Epithelial cell of proximal tubule (primary cell): ENCODE data around the gene USF2. TPM values are rescaled to one million over a fixed set of nuclear protein-coding genes. Genes with fewer than 3 reads are reported as not detected.
A peak's percentile ranks its signal among the peaks of the same experiment; 100 is the strongest.

Experiments used
- DNase-seq: peaks from one replicate; pipeline ENCODE4 v3.0.0-alpha.2; 2011; ENCODE audit warnings: low read depth
- H3K4me3 ChIP-seq: 2 replicates; pipeline ENCODE4 v1.5.1; 2011; ENCODE audit warnings: low read depth, mild to moderate bottlenecking, low read length
- total RNA-seq: library from RNA; depleted of rRNA; stranded (reverse); fragments of >200 nt; gene quantifications from 2 replicates; pipeline ENCODE4 v1.2.3, GENCODE V29; 2015
- TF ChIP-seq, protein P1 (sequence below): conservative IDR thresholded peaks from 2 replicates; pipeline ENCODE4 v1.5.1; 2012; ENCODE audit warnings: low read depth, mild to moderate bottlenecking, low read length

Gene USF2
- total RNA-seq, 1 donor from 2014 or later = 62.9 TPM

DNA sequence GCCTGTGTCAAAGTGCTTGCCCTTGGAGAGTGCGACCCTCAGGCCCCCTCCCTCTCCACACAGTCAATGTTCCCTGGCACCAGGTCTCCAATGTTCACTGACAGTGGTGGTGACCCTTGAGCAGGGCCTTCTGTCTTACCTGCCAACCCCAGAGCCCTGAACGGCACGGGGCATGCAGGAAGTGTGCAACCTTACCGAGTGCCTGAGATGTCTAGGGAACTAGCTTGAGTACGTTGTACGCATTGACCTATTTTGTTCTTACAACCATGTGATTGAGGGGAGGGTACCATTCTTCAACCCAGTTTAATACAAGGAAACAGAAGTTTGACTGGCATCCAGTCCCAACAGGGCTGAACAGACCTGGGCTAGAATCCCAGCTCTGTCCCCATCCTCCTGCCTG is 36.4 kb downstream of the USF2 start:
- TF ChIP-seq, protein P1, sequence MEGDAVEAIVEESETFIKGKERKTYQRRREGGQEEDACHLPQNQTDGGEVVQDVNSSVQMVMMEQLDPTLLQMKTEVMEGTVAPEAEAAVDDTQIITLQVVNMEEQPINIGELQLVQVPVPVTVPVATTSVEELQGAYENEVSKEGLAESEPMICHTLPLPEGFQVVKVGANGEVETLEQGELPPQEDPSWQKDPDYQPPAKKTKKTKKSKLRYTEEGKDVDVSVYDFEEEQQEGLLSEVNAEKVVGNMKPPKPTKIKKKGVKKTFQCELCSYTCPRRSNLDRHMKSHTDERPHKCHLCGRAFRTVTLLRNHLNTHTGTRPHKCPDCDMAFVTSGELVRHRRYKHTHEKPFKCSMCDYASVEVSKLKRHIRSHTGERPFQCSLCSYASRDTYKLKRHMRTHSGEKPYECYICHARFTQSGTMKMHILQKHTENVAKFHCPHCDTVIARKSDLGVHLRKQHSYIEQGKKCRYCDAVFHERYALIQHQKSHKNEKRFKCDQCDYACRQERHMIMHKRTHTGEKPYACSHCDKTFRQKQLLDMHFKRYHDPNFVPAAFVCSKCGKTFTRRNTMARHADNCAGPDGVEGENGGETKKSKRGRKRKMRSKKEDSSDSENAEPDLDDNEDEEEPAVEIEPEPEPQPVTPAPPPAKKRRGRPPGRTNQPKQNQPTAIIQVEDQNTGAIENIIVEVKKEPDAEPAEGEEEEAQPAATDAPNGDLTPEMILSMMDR = no peak
- no peak overlapping the region for H3K4me3 ChIP-seq
- DNase-seq = no peak

DNA sequence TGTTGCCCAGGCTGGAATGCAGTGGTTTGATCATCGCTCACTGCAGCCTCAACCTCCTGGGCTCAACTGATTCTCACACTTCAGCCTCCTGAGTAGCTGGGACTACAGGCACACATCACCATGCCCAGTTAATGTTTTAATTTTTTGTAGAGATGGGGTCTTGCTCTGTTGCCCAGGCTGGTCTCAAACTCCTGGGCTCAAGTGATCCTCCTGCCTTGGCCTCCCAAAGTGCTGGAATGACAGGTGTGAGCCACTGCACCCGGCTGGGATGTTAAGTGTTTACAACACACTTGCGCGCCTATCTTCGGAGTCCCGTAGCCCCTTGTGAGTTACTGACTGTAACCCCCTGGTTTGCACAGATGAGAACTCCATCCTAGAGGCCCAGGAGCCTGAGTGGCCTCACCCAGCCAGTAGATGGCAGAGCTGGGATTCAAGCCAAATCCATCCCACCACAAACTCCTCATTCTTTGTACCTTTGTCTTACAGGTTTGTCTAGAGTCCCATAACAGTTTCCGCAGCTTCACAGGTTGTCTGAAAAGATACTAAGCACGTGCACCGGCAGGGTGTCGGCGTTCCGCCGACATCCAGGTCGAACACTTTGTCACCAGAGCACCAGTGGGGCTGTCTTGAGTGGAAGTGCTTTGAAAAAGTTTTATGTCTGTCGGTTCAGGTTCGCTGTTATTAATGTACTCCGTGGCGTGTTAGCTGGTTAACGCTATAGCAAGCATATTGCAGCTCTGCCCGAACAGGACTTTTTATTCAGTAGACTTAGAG is 37.9 kb downstream of the USF2 start:
- DNase-seq = no peak
- TF ChIP-seq, protein P1 = peak; percentile 47
- no peak overlapping the region for H3K4me3 ChIP-seq

DNA sequence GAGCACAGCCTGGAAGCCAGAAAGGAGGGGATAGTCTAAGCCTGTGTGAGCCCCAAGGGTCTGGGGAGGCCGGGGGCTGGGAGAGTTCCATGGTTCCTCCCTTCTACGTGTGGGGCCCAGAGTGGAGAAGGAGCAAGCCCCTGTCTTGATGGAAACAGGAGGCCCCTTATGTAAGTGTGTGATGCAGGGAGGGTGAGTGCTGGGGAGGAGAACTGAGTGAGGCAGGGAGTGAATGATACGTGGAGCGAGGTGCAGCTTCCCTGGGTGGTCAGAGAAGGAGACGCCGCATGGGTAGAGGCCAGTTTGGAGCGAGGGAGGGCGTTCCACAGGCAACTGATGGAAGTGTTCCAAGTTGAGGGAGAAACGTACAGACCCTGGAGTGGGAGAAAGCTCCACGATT is 39.2 kb downstream of the USF2 start:
- TF ChIP-seq, protein P1 = no peak
- no peak for DNase-seq
- no peak overlapping the region for H3K4me3 ChIP-seq

DNA sequence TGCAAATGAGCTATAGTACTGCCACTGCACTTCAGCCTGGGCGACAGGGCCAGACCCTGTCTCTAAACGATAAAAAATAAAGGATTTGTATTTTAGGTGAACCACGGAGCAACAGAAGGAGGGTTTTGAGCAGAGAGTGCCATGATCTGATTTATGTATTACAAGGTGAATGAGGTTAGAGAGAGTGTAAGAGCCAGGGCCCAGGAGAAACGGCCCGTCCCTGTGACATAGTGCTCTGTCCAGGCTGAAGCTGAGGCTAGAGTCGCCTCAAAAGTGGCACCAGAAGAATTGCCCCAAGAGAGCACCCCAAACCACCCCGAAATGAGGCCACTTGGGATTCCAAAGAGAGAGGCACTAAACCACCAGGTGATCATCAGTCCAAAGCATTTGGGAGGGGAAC is 40.1 kb downstream of the USF2 start:
- H3K4me3 ChIP-seq = no peak overlapping the region
- DNase-seq = no peak
- TF ChIP-seq, protein P1 = no peak

DNA sequence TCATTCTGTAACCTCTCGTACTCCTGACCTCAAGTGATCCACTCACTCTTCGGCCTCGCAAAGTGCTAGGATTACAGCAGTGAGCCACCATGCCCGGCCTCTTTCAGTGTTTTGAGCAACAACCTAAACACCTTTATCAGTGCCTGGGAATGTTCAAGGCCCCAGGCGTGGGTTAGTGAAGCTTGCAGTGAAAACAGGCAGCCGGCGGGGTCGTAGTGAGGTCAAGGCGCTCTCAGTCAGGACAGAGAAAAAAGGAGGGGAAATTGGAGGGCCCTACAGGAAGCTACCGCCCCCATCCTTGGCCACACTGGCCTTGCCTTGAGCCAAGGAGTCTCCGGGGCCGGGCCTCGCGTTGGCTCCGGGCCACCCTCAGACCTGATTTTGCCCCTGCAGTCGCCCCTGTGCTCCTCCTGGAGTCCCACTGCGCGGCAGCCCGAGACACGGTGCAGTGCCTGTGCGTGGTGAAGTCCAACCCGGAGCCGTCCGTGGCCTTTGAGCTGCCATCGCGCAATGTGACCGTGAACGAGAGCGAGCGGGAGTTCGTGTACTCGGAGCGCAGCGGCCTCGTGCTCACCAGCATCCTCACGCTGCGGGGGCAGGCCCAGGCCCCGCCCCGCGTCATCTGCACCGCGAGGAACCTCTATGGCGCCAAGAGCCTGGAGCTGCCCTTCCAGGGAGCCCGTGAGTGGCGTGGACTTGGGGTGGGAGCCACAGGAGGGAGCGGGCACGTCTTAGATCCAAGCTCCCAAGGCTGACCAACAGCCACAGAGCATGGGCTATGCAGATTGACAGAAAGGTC is 40.9 kb downstream of the USF2 start:
- DNase-seq = peak; percentile 18
- no peak overlapping the region for H3K4me3 ChIP-seq
- TF ChIP-seq, protein P1 = no peak

DNA sequence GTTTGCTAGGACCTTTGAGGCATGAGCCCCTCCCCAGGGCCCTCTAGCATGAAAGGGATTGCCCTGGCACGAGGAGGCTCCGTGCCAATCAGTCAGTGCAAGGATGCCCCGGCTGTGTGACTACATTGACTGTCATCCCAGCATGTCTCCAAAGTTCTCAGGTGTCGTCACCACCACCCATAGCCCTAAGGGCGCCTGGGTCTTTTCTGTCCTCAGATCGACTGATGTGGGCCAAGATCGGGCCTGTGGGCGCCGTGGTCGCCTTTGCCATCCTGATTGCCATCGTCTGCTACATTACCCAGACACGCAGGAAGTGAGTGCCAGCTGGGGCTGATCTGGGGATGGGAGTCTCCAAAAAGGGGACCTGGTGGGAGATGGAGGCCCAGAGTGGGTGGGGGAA is 41.6 kb downstream of the USF2 start:
- H3K4me3 ChIP-seq = no peak overlapping the region
- TF ChIP-seq, protein P1 = no peak
- no peak for DNase-seq
